Measurements from ENCODE around the gene OR10G6.
"Not testable (repeated sequence)": the region's sequence is repeated elsewhere in the genome, so short reads cannot be mapped to it uniquely, and the experiment has no call there.

OR10G6 gene

GRCh38 chr11:123995119-123995518 is at the start of gene OR10G6:
OR10G6 (minus strand) TSS chr11:123995161; CDS start chr11:123995161, 0 bp downstream.
- DNase-seq, result no peak

- no peak for DNase-seq
These were observed 48.5 kb upstream of the OR10G6 start for GRCh38 chr11:124043420-124043819.

- DNase-seq, result no peak
These were observed 46.3 kb upstream of the OR10G6 start, which contains the start of gene OR10G7 for GRCh38 chr11:124041254-124041653. OR10G7 (minus strand) TSS chr11:124041325; CDS start chr11:124039001, 2,324 bp downstream.

GRCh38 chr11:124039557-124039956 is 44.6 kb upstream of the OR10G6 start:
- no peak for DNase-seq

GRCh38 chr11:124036666-124037065 is 41.7 kb upstream of the OR10G6 start:
- no peak for DNase-seq

GRCh38 chr11:124026498-124026897 is 31.5 kb upstream of the OR10G6 start, which contains the start of gene OR10G8:
OR10G8 (plus strand) TSS chr11:124026798; CDS start chr11:124029623, 2,825 bp downstream.
- no peak for DNase-seq

- DNase-seq, result not testable (repeated sequence)
These were observed 20.9 kb upstream of the OR10G6 start for GRCh38 chr11:124015837-124016236.

- DNase-seq, result no peak
These were observed 17.7 kb upstream of the OR10G6 start, which contains the start of gene OR10G4 for GRCh38 chr11:124012697-124013096. OR10G4 (plus strand) TSS chr11:124012997; CDS start chr11:124015575, 2,578 bp downstream.

- no peak for DNase-seq
These were observed 15.7 kb downstream of the OR10G6 start for GRCh38 chr11:123979311-123979710.

GRCh38 chr11:123977731-123978347 is 17.1 kb downstream of the OR10G6 start, which contains the start of gene OR10S1:
OR10S1 (minus strand) TSS chr11:123977781; CDS start chr11:123977664, 117 bp downstream.
- no peak for DNase-seq

GRCh38 chr11:123976770-123977560 is 18.0 kb downstream of the OR10G6 start:
- no peak for DNase-seq

- no peak for DNase-seq
These were observed 21.1 kb downstream of the OR10G6 start for GRCh38 chr11:123973816-123974215.

- DNase-seq, result no peak
These were observed 38.2 kb downstream of the OR10G6 start for GRCh38 chr11:123956752-123957151.

- no peak for DNase-seq
These were observed 49.8 kb downstream of the OR10G6 start for GRCh38 chr11:123945132-123945531.
